Epithelial cell of proximal tubule (primary cell): ENCODE data around the gene TMEM119. TPM values are rescaled to one million over a fixed set of nuclear protein-coding genes. Genes with fewer than 3 reads are reported as not detected.

Experiments used
- DNase-seq: peaks from one replicate; pipeline ENCODE4 v3.0.0-alpha.2; 2011; ENCODE audit warnings: low read depth
- H3K4me3 ChIP-seq: 2 replicates; pipeline ENCODE4 v1.5.1; 2011; ENCODE audit warnings: low read depth, mild to moderate bottlenecking, low read length
- total RNA-seq: library from RNA; depleted of rRNA; stranded (reverse); fragments of >200 nt; gene quantifications from 2 replicates; pipeline ENCODE4 v1.2.3, GENCODE V29; 2015
- TF ChIP-seq, protein P1 (sequence below): conservative IDR thresholded peaks from 2 replicates; pipeline ENCODE4 v1.5.1; 2012; ENCODE audit warnings: low read depth, mild to moderate bottlenecking, low read length

Gene TMEM119
- total RNA-seq, 1 donor from 2014 or later = 0.06 TPM

GRCh38 chr12:108596854-108597558, 878 bp downstream of the TMEM119 start:
- no peak for DNase-seq
- TF ChIP-seq, protein P1, sequence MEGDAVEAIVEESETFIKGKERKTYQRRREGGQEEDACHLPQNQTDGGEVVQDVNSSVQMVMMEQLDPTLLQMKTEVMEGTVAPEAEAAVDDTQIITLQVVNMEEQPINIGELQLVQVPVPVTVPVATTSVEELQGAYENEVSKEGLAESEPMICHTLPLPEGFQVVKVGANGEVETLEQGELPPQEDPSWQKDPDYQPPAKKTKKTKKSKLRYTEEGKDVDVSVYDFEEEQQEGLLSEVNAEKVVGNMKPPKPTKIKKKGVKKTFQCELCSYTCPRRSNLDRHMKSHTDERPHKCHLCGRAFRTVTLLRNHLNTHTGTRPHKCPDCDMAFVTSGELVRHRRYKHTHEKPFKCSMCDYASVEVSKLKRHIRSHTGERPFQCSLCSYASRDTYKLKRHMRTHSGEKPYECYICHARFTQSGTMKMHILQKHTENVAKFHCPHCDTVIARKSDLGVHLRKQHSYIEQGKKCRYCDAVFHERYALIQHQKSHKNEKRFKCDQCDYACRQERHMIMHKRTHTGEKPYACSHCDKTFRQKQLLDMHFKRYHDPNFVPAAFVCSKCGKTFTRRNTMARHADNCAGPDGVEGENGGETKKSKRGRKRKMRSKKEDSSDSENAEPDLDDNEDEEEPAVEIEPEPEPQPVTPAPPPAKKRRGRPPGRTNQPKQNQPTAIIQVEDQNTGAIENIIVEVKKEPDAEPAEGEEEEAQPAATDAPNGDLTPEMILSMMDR = no peak
- H3K4me3 ChIP-seq = no peak overlapping the region

DNA sequence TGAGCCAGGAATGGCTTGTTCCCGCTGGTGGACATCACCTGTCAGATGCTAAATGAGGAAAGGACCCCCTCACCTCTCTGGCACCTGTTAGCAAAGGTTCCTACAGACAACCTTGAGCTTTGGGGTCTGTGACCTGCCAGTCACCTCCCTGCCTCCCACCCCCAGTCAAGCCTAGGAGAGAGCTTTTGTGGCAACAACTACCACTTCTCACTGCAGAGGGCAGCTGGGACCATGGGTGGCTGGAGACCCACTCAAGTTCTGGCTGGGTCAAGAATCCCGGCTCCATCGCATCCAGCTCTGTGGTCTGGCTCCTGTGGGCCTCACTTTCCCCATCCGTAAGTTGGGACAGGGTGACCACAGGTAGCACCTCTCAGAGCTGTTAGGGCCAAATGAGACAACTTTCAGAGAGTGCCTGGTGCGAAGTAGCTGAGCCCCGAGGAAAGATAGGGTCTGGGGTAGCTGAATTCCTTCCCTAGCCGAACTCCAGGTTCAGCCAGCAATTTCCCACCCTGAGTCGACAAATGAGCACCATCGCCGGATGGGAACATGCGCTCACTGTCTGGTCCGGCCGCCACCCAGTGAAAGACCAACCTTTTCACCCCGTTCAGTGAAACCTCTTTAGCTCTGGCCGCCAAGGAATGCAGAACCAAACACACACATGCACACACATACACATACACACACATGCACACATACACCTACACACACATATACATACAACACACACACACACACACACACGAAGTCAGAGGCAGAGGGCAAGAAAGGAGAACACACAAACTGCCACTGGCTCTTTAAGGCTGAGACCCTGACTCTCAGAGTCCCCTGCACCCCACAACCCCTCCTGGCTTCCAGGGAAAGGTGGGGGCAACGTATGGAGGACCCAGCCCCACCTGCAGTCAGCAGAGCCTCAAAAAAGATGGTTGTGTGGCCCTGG, 1.9 kb downstream of the TMEM119 start:
- no peak overlapping the region for H3K4me3 ChIP-seq
- no peak for DNase-seq
- TF ChIP-seq, protein P1 = no peak

GRCh38 chr12:108594960-108595710, 2.7 kb downstream of the TMEM119 start:
- TF ChIP-seq, protein P1 = no peak
- no peak overlapping the region for H3K4me3 ChIP-seq
- no peak for DNase-seq

GRCh38 chr12:108594323-108594903, 3.5 kb downstream of the TMEM119 start:
- TF ChIP-seq, protein P1 = no peak
- DNase-seq = no peak
- no peak overlapping the region for H3K4me3 ChIP-seq

- no peak for DNase-seq
- H3K4me3 ChIP-seq = no peak overlapping the region
- TF ChIP-seq, protein P1 = no peak
Measured at GRCh38 chr12:108592033-108592909, 5.6 kb downstream of the TMEM119 start.
